Kidney (tissue), 14 donors: Measurements from ENCODE around the gene NUP188. TPM values are rescaled to one million over a fixed set of nuclear protein-coding genes. Genes with fewer than 3 reads are reported as not detected.

Source experiments
- DNase-seq, 5 donors: peaks; one replicate each; pipeline ENCODE4 v3.0.0-alpha.2; 2013 to 2020
- FAIRE-seq: peaks from 2 replicates; lab custom pipeline; 2012; peaks lifted over from hg19 to GRCh38; lab: Jason Lieb, UNC
- H3K27ac ChIP-seq, 2 donors: one replicate each; pipeline ENCODE4 v1.7.0; 2013; ENCODE audit warnings: low read depth in 2 of 2, low read length in 2 of 2, inconsistent platforms in 1 of 2
- H3K27me3 ChIP-seq: one replicate; pipeline ENCODE4 v1.7.1; 2013; ENCODE audit warnings: low read length, inconsistent platforms; ENCODE audit not compliant: control insufficient read depth, insufficient read depth
- H3K36me3 ChIP-seq, 3 donors: one replicate each; pipeline versions ENCODE4 v1.7.0 to v1.7.1; 2013; ENCODE audit warnings: low read length in 3 of 3, control low read depth in 1 of 3, inconsistent platforms in 1 of 3; ENCODE audit not compliant: insufficient read depth in 3 of 3, control insufficient read depth in 2 of 3
- H3K4me1 ChIP-seq, 3 donors: one replicate each; pipeline versions ENCODE4 v1.7.0 to v1.7.1; 2013; ENCODE audit warnings: low read length in 3 of 3, inconsistent platforms in 1 of 3, low read depth in 1 of 3; ENCODE audit not compliant: control insufficient read depth in 2 of 3, insufficient read depth in 2 of 3
- H3K4me3 ChIP-seq, 3 donors: one replicate each; pipeline versions ENCODE4 v1.7.0 to v1.8.1; 2013; ENCODE audit warnings: low read length in 3 of 3, control low read depth in 1 of 3, inconsistent platforms in 1 of 3
- H3K9ac ChIP-seq, 3 donors: one replicate each; pipeline versions ENCODE4 v1.7.0 to v1.7.1; 2013; ENCODE audit warnings: low read length in 3 of 3, control low read depth in 1 of 3, inconsistent platforms in 1 of 3
- H3K9me3 ChIP-seq, 3 donors: one replicate each; pipeline versions ENCODE4 v1.7.0 to v1.7.1; 2013; ENCODE audit warnings: low read length in 3 of 3, control low read depth in 1 of 3, inconsistent platforms in 1 of 3; ENCODE audit not compliant: control insufficient read depth in 2 of 3, insufficient read depth in 1 of 3
- intact Hi-C: fragments of 100-400 bp; cut with DNase I; formaldehyde crosslinking; loops from one replicate; pipeline ENCODE4 v1.11.1; 2022
- polyA plus RNA-seq: library from polyadenylated mRNA; stranded (reverse); fragments of 350-450 nt; fragmentation: Illumina TruSeq; extraction: RNeasy Lipid Tissue Mini Kit (QIAGEN cat#74804); gene quantifications from one replicate; pipeline ENCODE4 v1.2.3, GENCODE V29; 2014; ENCODE audit warnings: low read depth, low replicate concordance; ENCODE audit not compliant: insufficient read depth
- total RNA-seq: library from RNA; stranded (reverse); fragmentation: NEBNext Ultra II Directional; extraction: Animal tissue kit (Norgen Biotek cat#: 25700); gene quantifications from one replicate; pipeline ENCODE4 v1.2.1, GENCODE V29; 2021
- TF ChIP-seq, protein P1 (sequence below): IDR thresholded peaks from 3 replicates; pipeline ENCODE4 v1.5.1; 2012; ENCODE audit warnings: mild to moderate bottlenecking, moderate library complexity, borderline replicate concordance; ENCODE audit not compliant: insufficient read depth; ENCODE audit errors: extremely low read depth
- donor health status: control.
- donor health status: control.
- donor health status: control.
- donor health status: control.
- donor health status: control.
- donor health status: DM: yes; HTN: yes; CAD: no.
- donor health status: Normal renal cell carcinoma (clear cell type).

The NUP188 gene
- total and polyA plus RNA-seq, 2 donors from 2014 or later, result 6.4 to 27.9 TPM

DNA sequence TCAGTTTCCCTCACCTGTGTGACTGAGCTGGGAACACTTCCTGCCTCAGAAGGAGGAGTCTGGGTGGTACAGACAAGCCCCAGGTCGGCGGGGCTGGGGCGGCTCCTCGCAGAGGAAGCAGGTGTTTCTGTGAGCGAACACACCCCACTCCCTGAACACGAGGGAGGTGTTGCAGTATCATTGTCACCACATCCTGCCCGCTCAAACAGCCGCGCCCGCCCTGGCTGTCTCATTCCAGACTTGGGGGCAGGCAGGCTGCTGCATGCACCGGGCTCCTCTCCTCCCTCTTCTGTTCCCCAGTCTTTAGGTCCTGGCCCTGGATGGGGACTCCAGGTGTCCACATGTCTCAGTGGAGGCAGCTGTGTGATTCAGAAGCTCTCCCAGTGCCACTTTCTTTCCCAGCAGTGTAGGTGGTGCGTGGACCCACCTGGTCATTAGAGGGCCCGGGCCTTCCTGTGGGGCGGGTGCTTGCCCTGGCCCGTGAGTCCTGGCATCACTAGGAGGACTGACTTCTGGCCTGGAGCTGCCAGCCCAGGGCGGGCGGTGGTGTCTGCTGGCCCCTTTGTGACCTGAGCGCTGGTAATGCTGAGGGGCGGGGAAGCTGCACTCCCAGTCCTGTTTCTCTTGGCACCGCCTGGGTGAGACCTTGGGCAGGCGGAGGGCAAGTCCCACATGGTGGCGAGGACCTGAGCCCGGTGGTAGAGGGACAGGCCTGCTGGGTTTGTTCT, 45.0 kb upstream of the NUP188 start:
- FAIRE-seq, result no peak
- TF ChIP-seq, protein P1, sequence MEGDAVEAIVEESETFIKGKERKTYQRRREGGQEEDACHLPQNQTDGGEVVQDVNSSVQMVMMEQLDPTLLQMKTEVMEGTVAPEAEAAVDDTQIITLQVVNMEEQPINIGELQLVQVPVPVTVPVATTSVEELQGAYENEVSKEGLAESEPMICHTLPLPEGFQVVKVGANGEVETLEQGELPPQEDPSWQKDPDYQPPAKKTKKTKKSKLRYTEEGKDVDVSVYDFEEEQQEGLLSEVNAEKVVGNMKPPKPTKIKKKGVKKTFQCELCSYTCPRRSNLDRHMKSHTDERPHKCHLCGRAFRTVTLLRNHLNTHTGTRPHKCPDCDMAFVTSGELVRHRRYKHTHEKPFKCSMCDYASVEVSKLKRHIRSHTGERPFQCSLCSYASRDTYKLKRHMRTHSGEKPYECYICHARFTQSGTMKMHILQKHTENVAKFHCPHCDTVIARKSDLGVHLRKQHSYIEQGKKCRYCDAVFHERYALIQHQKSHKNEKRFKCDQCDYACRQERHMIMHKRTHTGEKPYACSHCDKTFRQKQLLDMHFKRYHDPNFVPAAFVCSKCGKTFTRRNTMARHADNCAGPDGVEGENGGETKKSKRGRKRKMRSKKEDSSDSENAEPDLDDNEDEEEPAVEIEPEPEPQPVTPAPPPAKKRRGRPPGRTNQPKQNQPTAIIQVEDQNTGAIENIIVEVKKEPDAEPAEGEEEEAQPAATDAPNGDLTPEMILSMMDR, result no peak
- no peak overlapping the region for H3K9ac ChIP-seq
- no peaks in the 10 kb centered on the region for H3K9me3 ChIP-seq
- no peak overlapping the region for H3K27ac ChIP-seq
- no peak overlapping the region for H3K4me3 ChIP-seq
- DNase-seq, result peak in 1 of 5 donors; percentile 89
- peaks cover 0 to 4% (median 3%) of the 10 kb centered on the region in 3 donors for H3K36me3 ChIP-seq
- intact Hi-C loops, result no loop called here
- no peaks in the 10 kb centered on the region for H3K27me3 ChIP-seq
- H3K4me1 ChIP-seq, result peaks cover 0 to 3% (median 0%) of the 10 kb centered on the region in 3 donors

DNA sequence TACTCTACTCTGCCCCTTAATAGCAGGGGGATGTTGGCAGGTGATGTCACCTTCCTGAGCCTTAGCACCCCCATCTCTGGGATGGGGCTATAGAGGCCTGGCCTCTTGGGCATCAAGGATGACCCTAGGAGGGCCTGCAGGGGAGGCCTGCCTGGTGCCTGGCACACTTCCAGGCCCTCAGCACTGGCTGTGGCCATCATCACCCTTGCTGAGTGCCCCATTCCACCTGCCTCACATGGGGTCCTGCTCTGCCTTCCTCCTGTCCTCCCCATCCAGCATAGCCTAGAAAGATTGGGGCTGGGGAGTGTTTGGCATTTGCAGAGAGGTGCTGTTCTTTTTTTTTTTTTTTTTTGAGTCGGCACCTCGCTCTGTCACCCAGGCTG, 44.4 kb upstream of the NUP188 start:
- no peak overlapping the region for H3K27ac ChIP-seq
- H3K9ac ChIP-seq, result no peak overlapping the region
- intact Hi-C loops, result no loop called here
- no peak for FAIRE-seq
- no peak overlapping the region for H3K4me3 ChIP-seq
- H3K9me3 ChIP-seq, result no peaks in the 10 kb centered on the region
- no peaks in the 10 kb centered on the region for H3K27me3 ChIP-seq
- peaks cover 0 to 3% (median 0%) of the 10 kb centered on the region in 3 donors for H3K4me1 ChIP-seq
- no peak for DNase-seq
- TF ChIP-seq, protein P1, result no peak
- H3K36me3 ChIP-seq, result peaks cover 0 to 10% (median 8%) of the 10 kb centered on the region in 3 donors

DNA sequence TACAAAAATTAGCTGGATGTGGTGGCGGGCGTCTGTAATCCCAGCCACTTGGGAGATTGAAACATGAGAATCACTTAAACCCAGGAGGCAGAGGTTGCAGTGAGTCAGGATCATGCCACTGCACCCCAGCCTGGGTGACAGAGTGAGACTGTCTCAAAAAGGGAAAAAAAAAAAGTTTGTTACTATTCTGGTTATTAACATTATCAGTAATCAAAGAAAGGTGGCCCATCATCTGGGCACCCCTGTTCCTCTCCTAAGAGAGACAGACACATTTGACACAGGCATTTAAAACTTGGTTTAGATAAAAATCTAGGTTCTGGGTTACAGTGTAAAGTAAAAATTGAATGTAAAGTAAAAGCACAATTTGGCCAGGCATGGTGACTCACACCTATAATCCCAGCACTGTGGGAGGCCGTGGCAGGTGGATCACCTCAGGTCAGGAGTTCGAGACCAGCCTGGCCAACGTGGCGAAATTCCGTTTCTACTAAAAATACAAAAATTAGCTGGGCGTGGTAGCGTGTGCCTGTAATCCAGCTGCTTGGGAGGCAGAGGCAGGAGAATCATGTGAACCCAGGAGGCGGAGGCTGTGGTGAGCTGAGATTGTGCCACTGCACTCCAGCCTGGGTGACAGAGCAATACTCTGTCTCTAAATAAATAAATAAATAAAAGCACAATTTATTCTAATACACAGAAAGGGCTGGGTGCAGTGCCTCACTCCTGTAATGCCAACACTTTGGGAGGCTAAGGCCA, 43.5 kb upstream of the NUP188 start:
- H3K27me3 ChIP-seq, result no peaks in the 10 kb centered on the region
- no peak for DNase-seq
- no peak overlapping the region for H3K4me3 ChIP-seq
- H3K9me3 ChIP-seq, result no peaks in the 10 kb centered on the region
- intact Hi-C loops, result no loop called here
- H3K27ac ChIP-seq, result no peak overlapping the region
- no peak overlapping the region for H3K9ac ChIP-seq
- TF ChIP-seq, protein P1, result no peak
- FAIRE-seq, result no peak
- H3K36me3 ChIP-seq, result peaks cover 3 to 19% (median 17%) of the 10 kb centered on the region in 3 donors
- H3K4me1 ChIP-seq, result peaks cover 0 to 3% (median 0%) of the 10 kb centered on the region in 3 donors
